ENCODE results near the gene MTX1. TPM values are rescaled to one million over a fixed set of nuclear protein-coding genes. Genes with fewer than 3 reads are reported as not detected.
A peak's percentile ranks its signal among the peaks of the same experiment; 100 is the strongest.

MTX1 gene
- total and polyA plus RNA-seq, 3 donors from 2014 or later = 77.1 to 161 (median 118) TPM

- DNase-seq = peak; percentile 12
- no peaks in the 10 kb centered on the region for H3K36me3 ChIP-seq (ENCODE audit: low read depth, missing control alignments)
- H3K9me3 ChIP-seq = no peaks in the 10 kb centered on the region
- intact Hi-C loops (cut with DNase I; ENCODE audit: low total_unique reads) = no loop called here
- H3K4me3 ChIP-seq = no peak overlapping the region
- no peak overlapping the region for H3K27ac ChIP-seq
- peaks cover 3% of the 10 kb centered on the region for H3K4me1 ChIP-seq
- no peaks in the 10 kb centered on the region for H3K27me3 ChIP-seq
- TF ChIP-seq, protein P1, sequence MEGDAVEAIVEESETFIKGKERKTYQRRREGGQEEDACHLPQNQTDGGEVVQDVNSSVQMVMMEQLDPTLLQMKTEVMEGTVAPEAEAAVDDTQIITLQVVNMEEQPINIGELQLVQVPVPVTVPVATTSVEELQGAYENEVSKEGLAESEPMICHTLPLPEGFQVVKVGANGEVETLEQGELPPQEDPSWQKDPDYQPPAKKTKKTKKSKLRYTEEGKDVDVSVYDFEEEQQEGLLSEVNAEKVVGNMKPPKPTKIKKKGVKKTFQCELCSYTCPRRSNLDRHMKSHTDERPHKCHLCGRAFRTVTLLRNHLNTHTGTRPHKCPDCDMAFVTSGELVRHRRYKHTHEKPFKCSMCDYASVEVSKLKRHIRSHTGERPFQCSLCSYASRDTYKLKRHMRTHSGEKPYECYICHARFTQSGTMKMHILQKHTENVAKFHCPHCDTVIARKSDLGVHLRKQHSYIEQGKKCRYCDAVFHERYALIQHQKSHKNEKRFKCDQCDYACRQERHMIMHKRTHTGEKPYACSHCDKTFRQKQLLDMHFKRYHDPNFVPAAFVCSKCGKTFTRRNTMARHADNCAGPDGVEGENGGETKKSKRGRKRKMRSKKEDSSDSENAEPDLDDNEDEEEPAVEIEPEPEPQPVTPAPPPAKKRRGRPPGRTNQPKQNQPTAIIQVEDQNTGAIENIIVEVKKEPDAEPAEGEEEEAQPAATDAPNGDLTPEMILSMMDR (IDR thresholded peaks at IDR 0.05) = no peak
- no peak for TF ChIP-seq POLR2A (IDR thresholded peaks at IDR 0.05)
- WGBS, 2 donors = 89 to 91% methylated on average over 25 to 30 of the region's 30 CpGs
Measured at GRCh38 chr1:155178441-155179111, 29.9 kb upstream of the MTX1 start.

DNA sequence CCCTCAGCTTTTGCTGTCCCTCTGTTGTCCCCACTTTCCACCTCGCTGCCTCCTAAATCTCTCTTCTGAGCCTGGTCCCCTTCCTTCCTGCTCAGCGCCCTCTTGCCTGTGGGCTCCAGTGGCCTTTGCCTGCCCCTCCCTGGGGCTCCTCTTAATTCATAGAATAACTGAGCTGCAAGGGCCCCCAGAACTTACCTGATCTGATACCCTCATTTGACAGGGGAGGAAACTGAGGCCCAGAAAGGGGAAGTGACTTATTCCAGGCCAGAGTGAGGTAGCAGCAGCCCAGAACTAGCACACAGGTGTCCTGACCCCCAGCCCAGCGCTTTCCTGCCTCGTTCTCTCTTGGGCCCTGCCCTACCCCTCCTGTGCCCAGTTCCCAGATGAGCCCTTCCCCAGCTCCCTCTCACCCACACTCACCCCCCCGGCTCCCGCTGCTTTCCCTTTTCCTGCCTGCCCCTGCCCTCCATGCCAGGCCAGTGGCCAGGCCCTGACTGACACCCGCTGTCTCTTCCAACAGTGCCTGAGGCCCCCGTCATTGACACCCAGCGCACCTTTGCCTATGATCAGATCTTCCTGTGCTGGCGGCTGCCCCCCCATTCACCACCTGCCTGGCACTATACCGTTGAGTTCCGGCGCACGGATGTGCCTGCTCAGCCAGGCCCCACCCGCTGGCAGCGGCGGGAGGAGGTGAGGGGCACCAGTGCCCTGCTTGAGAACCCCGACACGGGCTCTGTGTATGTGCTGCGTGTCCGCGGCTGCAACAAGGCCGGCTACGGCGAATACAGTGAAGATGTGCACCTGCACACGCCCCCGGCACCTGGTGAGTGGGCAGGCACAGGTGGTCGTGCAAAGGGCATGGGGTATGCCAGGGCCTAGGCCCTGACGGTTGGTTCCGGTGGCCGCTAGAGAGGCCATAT, 29.1 kb upstream of the MTX1 start:
- no peaks in the 10 kb centered on the region for H3K36me3 ChIP-seq (ENCODE audit: low read depth, missing control alignments)
- no peaks in the 10 kb centered on the region for H3K27me3 ChIP-seq
- no peak overlapping the region for H3K4me3 ChIP-seq
- 92 to 96% methylated on average over 26 to 31 of the region's 31 CpGs for WGBS, 2 donors
- no peaks in the 10 kb centered on the region for H3K9me3 ChIP-seq
- DNase-seq = peak; percentile 9
- H3K27ac ChIP-seq = no peak overlapping the region
- intact Hi-C loops (cut with DNase I; ENCODE audit: low total_unique reads) = no loop called here
- H3K4me1 ChIP-seq = peaks cover 3% of the 10 kb centered on the region
- TF ChIP-seq, protein P1 (IDR thresholded peaks at IDR 0.05) = no peak
- no peak for TF ChIP-seq POLR2A (IDR thresholded peaks at IDR 0.05)

DNA sequence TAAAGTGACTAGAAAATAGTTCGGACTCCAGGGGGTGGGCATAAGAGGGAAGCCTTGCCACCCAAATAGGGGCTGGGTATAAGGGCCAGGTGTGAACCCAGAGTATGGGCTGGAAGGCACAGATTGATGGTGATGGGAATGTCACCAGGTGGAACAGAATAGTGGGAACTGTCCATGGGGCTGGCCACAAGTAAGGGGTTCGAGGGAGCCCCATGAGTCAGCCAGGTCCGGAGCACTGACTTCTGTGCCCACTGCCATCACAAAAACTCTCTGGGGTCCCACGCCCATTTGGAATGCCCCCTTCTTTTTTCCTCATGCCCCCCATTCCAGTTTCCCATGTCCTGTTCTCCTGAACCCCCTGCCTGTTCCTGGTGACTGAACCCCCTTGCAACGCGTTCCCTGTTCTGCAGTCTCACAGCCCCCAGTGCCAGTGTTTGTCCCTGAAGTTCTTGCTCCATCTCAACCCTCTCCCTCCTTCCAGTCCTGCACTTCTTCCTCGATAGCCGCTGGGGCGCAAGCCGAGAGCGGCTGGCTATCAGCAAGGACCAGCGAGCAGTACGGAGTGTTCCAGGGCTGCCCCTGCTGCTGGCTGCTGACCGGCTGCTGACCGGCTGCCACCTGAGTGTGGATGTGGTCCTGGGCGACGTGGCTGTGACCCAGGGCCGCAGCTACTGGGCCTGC, 27.0 kb upstream of the MTX1 start:
- peaks cover 3% of the 10 kb centered on the region for H3K4me1 ChIP-seq
- 80 to 83% methylated on average over 16 to 18 of the region's 18 CpGs for WGBS, 2 donors
- H3K9me3 ChIP-seq = no peaks in the 10 kb centered on the region
- TF ChIP-seq, protein P1 (IDR thresholded peaks at IDR 0.05) = no peak
- no peak for TF ChIP-seq POLR2A (IDR thresholded peaks at IDR 0.05)
- H3K27ac ChIP-seq = no peak overlapping the region
- H3K27me3 ChIP-seq = no peaks in the 10 kb centered on the region
- H3K4me3 ChIP-seq = no peak overlapping the region
- intact Hi-C loops (cut with DNase I; ENCODE audit: low total_unique reads) = no loop called here
- no peaks in the 10 kb centered on the region for H3K36me3 ChIP-seq (ENCODE audit: low read depth, missing control alignments)
- DNase-seq = no peak

DNA sequence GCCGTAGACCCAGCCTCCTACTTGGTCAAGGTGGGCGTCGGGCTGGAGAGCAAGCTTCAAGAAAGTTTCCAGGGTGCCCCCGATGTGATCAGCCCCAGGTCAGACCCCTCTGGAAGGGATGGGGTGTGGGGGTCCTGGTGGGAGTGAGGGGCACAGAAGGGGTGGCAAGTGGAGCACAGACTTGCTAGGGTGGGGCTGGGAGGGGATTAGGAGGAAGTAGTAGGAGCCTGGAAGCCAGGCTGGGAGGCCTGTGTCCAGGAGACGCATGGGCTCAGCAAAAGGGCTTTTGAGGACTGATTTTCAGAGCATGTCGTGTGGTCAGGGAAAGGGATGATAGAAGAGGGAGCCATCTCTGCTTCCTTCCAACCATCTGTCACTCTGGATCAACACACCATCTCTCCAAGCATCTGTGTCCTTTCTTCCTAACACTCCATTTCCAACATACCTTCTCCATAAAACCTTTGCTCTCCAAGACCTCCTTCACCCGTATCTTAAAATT, 26.4 kb upstream of the MTX1 start:
- DNase-seq = no peak
- Histone ChIP-seq H3K4me1 (peaks cover under 1% of the 10 kb centered on the region), H3K9me3 (no peaks in the 10 kb centered on the region), H3K27ac (no peak overlapping the region), H3K36me3 (ENCODE audit: low read depth, missing control alignments) (no peaks in the 10 kb centered on the region), H3K27me3 (no peaks in the 10 kb centered on the region), H3K4me3 (no peak overlapping the region)
- intact Hi-C loops (cut with DNase I; ENCODE audit: low total_unique reads) = no loop called here
- WGBS, 2 donors = 91 to 93% methylated on average over 7 of the region's 7 CpGs
- TF ChIP-seq, protein P1 (IDR thresholded peaks at IDR 0.05) = no peak
- TF ChIP-seq POLR2A (IDR thresholded peaks at IDR 0.05) = no peak

Data from testis (tissue), 3 donors.